ENCODE data around the gene IGFBP1. TPM values are rescaled to one million over a fixed set of nuclear protein-coding genes. Genes with fewer than 3 reads are reported as not detected.

Gene IGFBP1
- total and polyA plus RNA-seq, 2 of the 13 experiments (the other 11 are each of a cell fraction or from before 2014, with no cell fraction given) = 5.4 to 885 TPM

- TF ChIP-seq, protein P1, sequence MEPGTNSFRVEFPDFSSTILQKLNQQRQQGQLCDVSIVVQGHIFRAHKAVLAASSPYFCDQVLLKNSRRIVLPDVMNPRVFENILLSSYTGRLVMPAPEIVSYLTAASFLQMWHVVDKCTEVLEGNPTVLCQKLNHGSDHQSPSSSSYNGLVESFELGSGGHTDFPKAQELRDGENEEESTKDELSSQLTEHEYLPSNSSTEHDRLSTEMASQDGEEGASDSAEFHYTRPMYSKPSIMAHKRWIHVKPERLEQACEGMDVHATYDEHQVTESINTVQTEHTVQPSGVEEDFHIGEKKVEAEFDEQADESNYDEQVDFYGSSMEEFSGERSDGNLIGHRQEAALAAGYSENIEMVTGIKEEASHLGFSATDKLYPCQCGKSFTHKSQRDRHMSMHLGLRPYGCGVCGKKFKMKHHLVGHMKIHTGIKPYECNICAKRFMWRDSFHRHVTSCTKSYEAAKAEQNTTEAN (CRISPR knock-in tag; conservative IDR thresholded peaks at IDR 0.05) = no peak
- TF ChIP-seq KDM3A (CRISPR knock-in tag; IDR thresholded peaks at IDR 0.05; ENCODE audit: low read depth) (no peak; the same call in 1 of the 2 replicates), ZMYM3 (CRISPR knock-in tag; IDR thresholded peaks at IDR 0.05) (no peak), NPAS2 (CRISPR knock-in tag; IDR thresholded peaks at IDR 0.05; ENCODE audit: borderline replicate concordance) (0 out of 2 replicates have a peak, but pooled peaks have one; percentile 17), NFYC (CRISPR knock-in tag; IDR thresholded peaks at IDR 0.05) (0 out of 2 replicates have a peak, but pooled peaks have one; percentile 8), ZBTB7B (CRISPR knock-in tag; IDR thresholded peaks at IDR 0.05) (no peak), SPEN (CRISPR knock-in tag; IDR thresholded peaks at IDR 0.05; ENCODE audit: low read depth) (no peak), ZNF468 (CRISPR knock-in tag; IDR thresholded peaks at IDR 0.05) (0 out of 2 replicates have a peak, but pooled peaks have one; percentile 62), NAIF1 (CRISPR knock-in tag; IDR thresholded peaks at IDR 0.05; ENCODE audit: borderline replicate concordance) (no peak), TMF1 (CRISPR knock-in tag; IDR thresholded peaks at IDR 0.05; ENCODE audit: low read depth) (no peak), FOSL1 (CRISPR knock-in tag; IDR thresholded peaks at IDR 0.05; ENCODE audit: borderline replicate concordance) (no peak), ZSCAN21 (CRISPR knock-in tag; IDR thresholded peaks at IDR 0.05; ENCODE audit: borderline replicate concordance) (peak; percentile 34), GMEB1 (CRISPR knock-in tag; IDR thresholded peaks at IDR 0.05; ENCODE audit: borderline replicate concordance) (no peak), ZNF329 (CRISPR knock-in tag; IDR thresholded peaks at IDR 0.05; ENCODE audit: low read depth) (0 out of 2 replicates have a peak, but pooled peaks have one; percentile 13), ZNF547 (CRISPR knock-in tag; IDR thresholded peaks at IDR 0.05) (0 out of 2 replicates have a peak, but pooled peaks have one; percentile 25), ZKSCAN8 (CRISPR knock-in tag; IDR thresholded peaks at IDR 0.05; ENCODE audit: borderline replicate concordance) (no peak; the same call in 1 of the 2 replicates), SIX1 (CRISPR knock-in tag; IDR thresholded peaks at IDR 0.05; ENCODE audit: borderline replicate concordance) (no peak), ATAD3A (CRISPR knock-in tag; IDR thresholded peaks at IDR 0.05) (no peak), EP300 (IDR thresholded peaks at IDR 0.05; ENCODE audit: low read depth in 2 of 2, low read length in 2 of 2) (no peak), EP300 (CRISPR knock-in tag; IDR thresholded peaks at IDR 0.05; ENCODE audit: borderline replicate concordance) (no peak), SMYD3 (CRISPR knock-in tag; IDR thresholded peaks at IDR 0.05) (peak; percentile 52; the same call in 1 of the 2 replicates)
- TF ChIP-seq, protein P2, sequence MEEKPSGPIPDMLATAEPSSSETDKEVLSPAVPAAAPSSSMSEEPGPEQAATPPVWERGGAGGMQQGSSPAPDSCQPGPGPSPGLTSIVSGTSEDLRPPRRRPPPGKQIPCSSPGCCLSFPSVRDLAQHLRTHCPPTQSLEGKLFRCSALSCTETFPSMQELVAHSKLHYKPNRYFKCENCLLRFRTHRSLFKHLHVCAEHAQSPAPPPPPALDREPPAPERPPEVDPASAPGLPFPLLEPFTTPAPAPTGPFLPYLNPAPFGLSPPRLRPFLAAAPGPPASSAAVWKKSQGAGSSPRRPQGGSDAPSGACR (CRISPR knock-in tag; IDR thresholded peaks at IDR 0.05) = no peak
These were observed 2.0 kb downstream of the IGFBP1 start (continued) for GRCh38 chr7:45890125-45890901.

Data from HepG2 (cell line).